Activated CD4-positive, alpha-beta T cell treated with anti-CD3 and anti-CD28 coated beads for 4 hours (primary cell): ENCODE data around the gene MGAT3.

Experiments
- DNase-seq, 2 donors: peaks; one replicate each; pipeline ENCODE4 v3.0.0-alpha.2; 2020

MGAT3 gene

DNA sequence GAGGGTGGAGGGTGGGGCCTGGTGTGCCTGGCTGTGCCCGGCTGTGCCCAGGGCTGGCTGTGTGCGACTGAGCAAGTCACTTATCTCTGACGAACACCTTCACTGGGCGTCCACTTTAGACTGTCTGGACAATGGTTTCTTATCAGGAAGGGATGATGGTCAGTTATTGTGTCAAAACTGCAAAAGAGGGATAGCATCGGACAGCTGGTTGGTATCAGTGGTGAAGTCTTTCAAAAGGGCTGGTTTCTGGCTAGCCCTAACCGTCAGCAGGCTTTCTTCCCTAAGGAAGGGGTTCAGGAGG lies 4.1 kb upstream of the MGAT3 start:
- DNase-seq, result no peak

DNA sequence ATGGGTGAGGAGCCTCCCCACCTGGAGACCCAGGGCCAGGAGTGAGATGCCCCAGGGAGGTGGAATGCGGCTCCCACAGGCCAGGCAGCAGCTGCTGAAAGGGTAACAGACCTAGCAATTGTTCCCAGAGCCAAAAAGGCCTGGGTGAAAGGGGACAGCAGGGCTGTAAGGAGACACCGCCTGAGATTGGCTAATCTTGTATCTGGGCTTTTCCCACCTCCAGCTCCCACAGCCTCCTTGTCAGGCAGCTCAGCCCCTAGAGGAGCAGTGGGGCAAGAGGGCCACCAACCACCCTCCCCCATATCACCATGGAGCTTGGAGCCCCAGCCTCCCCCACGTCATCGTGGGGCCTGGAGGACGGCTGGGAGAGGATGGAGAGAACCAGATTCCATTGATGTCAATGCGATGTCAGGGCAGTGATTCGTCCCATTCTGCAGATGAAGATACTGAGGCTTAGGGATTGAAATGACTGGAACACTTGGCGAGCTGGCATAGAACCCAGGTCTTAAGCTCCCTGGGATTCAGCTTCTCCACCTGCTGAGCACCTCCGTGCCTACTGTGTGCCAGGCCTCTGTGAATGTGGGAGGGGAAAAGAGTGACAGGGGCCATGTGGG lies 2.9 kb upstream of the MGAT3 start:
- DNase-seq, result no peak

GRCh38 chr22:39454385-39454871 lies 2.4 kb upstream of the MGAT3 start:
- DNase-seq, result no peak

- DNase-seq, result no peak
Measured at GRCh38 chr22:39457198-39457555, 365 bp downstream of the MGAT3 start.

- no peak for DNase-seq
Measured at GRCh38 chr22:39457556-39458443, 988 bp downstream of the MGAT3 start.

DNA sequence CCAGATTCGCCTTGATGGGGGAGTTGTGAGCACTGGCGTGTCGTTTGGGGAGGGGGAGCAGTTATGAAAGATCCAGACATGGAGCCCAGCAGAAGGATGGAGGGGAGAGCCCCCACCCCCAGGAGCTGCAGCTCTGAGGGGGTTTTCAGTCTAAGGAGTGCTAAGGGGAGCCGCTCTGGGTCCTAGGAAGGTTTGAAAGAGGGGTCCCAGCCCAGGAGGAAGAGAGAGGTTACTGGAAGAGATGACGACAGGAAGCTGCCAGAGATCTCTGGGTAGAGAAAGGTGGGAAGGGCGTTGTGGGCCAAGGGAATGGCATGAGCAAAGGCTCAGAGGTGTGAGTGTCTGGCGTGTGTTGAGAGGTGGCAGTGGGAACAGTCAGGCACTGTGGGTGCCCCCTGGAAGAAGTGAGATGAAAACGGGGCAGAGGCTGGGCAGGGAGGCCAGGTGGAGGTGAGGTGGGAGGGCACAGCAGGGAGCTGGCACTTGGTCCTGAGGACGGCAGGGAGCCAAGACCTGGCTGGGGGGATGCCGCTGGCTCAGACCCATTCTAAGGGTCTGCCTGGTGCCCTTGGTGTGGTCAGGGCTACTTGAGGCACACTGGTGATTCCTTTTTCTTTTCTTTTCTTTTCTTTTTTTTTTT lies 1.8 kb downstream of the MGAT3 start:
- no peak for DNase-seq

- DNase-seq, result no peak
Measured at GRCh38 chr22:39459681-39460080, 2.9 kb downstream of the MGAT3 start.

GRCh38 chr22:39462443-39463221 lies 5.8 kb downstream of the MGAT3 start:
- DNase-seq, result no peak

GRCh38 chr22:39463277-39463676 lies 6.5 kb downstream of the MGAT3 start:
- no peak for DNase-seq

GRCh38 chr22:39463931-39464390 lies 7.1 kb downstream of the MGAT3 start:
- DNase-seq, result no peak

DNA sequence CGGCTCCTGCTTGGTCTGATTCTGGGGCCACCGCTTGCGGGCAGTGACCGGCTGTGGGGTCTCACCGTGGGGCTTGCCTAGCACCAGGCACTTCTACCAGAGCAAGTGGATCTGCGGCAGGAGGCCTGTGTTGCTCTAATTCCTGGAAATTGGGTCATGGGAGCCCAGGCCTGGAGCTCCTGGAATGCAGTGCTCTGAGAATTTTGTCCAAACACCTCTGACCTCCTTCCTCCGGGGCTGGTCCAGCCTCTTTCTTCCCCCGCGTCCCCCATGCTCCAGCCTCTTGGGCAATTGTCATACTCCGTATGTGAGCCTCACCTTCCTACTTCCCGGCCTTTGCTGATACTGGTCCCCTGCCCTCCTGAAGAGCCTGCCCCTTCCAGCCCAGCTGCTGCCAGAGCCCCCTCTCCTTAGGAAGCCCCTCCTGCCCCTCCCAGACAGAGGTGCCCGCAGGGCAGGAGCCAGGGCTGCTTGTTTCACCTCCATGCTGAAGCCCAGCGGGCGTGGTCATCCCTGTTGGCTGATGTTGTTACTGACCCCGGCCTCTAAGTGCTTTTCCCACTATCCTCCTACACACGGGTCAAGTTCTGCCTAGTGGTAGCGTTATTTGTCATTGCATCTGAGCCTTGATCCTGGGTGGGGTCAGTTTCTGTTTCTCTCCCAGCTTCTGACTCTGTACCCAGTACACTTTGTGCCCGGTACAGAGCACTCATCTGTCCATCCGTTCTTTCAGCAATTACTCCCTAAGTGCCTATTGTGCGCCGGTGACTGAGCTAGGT lies 9.6 kb downstream of the MGAT3 start:
- DNase-seq, result no peak

DNA sequence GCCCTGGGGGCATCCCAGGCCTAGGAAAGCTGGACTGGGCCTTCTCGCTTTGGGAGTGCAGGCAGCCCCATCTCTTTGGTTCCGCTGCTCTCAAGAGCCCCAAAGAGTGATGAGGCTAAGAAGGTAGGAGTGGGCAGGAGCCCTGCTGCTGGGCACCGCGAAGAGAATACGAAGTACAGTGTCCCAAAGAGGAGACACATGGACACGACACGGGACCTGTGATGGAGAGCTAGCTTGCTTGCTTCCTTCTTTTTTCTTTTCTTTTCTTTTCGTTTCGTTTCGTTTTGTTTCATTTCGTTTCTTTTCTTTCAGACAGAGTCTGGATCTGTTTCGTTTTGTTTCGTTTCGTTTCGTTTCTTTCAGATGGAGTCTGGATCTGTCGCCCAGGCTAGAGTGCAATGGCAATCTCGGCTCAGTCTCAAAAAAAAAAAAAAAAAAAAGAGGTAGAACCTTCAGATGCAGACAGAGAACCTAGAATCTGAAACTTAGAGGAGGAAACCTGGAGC lies 10.6 kb downstream of the MGAT3 start:
- no peak for DNase-seq

DNA sequence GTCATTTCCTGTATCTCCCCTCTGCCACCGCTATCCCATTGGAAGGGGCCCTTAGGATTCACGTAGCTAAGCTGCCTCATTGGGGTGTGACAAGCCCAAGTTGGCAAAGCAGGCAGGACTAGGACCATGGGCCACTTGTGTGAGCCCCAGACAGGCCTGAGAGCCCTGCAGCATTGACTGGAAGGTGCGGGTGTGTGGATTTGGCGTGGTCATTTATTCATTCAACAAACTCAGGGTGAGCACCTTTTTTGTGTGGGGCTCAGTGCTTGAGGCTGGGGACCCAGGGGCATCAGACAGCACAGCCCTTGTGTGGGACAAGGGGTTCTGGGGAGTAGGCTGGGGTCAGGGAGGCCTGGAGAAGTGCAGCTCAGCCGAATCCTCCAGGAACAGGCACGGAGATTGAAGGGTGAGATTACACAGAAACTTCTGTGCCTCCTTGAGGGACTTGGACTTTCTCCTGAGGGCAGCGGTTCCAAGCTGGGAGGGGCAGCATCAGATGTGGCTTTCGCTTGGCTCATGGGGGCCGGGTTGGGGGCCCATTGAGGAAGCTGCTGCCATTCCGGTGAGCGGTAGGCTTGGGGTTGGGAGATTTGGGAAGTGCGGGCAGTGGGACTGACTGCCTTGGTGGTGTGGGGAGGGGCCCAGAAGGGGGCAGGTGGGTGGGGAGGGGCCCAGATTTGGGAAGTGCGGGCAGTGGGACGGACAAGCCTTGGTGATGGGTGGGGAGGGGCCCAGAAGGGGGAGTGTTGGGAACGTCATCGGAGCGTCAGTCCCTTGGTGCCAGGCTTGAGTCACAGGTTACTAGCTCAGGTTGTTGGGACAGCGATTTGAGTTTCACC lies 11.9 kb downstream of the MGAT3 start:
- DNase-seq, result no peak

- no peak for DNase-seq
Measured at GRCh38 chr22:39469326-39469680, 12.5 kb downstream of the MGAT3 start.

- no peak for DNase-seq
Measured at GRCh38 chr22:39469681-39470450, 13.1 kb downstream of the MGAT3 start.

GRCh38 chr22:39470451-39471291 lies 13.9 kb downstream of the MGAT3 start:
- DNase-seq, result no peak

GRCh38 chr22:39471381-39472141 lies 14.7 kb downstream of the MGAT3 start:
- no peak for DNase-seq
